Lower lobe of right lung (tissue), 2 donors: ENCODE data around the gene ZCCHC2. TPM values are rescaled to one million over a fixed set of nuclear protein-coding genes. Genes with fewer than 3 reads are reported as not detected.
A peak's percentile ranks its signal among the peaks of the same experiment; 100 is the strongest.

Source experiments
- ATAC-seq, 2 donors: fragments of 200-7000 bp; cut with Tn5 transposase; one replicate each; pipeline ENCODE4 v1.9.1; 2020 to 2022; ENCODE audit warnings: mild to moderate bottlenecking in 2 of 2, moderate library complexity in 2 of 2
- DNase-seq: peaks from one replicate; pipeline ENCODE4 v3.0.0-alpha.2; 2020
- H3K27ac ChIP-seq: fragments of 200-600 bp; one replicate; pipeline ENCODE4 v1.8.0; 2022
- H3K27me3 ChIP-seq: fragments of 200-600 bp; one replicate; pipeline ENCODE4 v1.8.0; 2022; ENCODE audit warnings: low read depth
- H3K36me3 ChIP-seq: fragments of 200-600 bp; one replicate; pipeline ENCODE4 v1.8.0; 2022; ENCODE audit warnings: mild to moderate bottlenecking
- H3K4me1 ChIP-seq: fragments of 200-600 bp; one replicate; pipeline ENCODE4 v1.8.0; 2022
- H3K4me3 ChIP-seq: fragments of 200-600 bp; one replicate; pipeline ENCODE4 v1.8.0; 2022; ENCODE audit warnings: mild to moderate bottlenecking
- H3K9me3 ChIP-seq: fragments of 200-600 bp; one replicate; pipeline ENCODE4 v1.8.0; 2022
- CTCF ChIP-seq: fragments of 200-600 bp; IDR thresholded peaks from one replicate; pipeline ENCODE4 v1.8.0; 2022; ENCODE audit warnings: antibody characterized with exemption, mild to moderate bottlenecking
- intact Hi-C: fragments of 100-400 bp; cut with DNase I; formaldehyde crosslinking; loops from one replicate; pipeline ENCODE4 v1.11.0; 2022
- total RNA-seq: library from RNA; stranded (reverse); fragmentation: NEBNext Ultra II Directional; extraction: Animal tissue kit (Norgen Biotek cat#: 25700); gene quantifications from one replicate; pipeline ENCODE4 v1.2.1, GENCODE V29; 2021
- donor health status: DM: no; HTN: yes; CAD: no; lungs with severe emphysema.

Gene ZCCHC2
- total RNA-seq, 1 donor from 2014 or later: 51.9 TPM

DNA sequence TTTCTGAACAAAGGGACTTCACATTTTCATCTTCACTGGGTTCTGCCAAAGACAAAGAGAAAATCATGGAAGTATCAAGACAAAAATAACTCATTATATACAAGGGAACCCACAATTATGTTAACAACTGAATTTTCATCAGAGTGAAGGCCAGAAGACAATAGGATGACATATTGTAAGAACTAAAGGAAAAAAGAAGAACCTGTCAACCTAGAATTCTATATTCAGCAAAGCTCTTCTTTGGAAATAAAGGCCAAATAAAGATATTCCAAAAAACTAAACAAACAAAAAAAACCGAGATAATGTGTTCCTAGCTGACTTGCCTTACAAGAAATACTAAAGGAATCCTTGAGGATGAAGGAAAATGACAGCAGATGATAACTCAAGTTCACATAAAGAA is 10.3 kb upstream of the ZCCHC2 start:
- Histone ChIP-seq H3K9me3 (peaks cover 35% of the 10 kb centered on the region), H3K4me3 (no peak overlapping the region), H3K36me3 (no peaks in the 10 kb centered on the region), H3K4me1 (no peaks in the 10 kb centered on the region), H3K27me3 (no peaks in the 10 kb centered on the region), H3K27ac (no peak overlapping the region)
- ATAC-seq (no peak), DNase-seq (no peak)
- no peak for TF ChIP-seq CTCF
- intact Hi-C loops: no loop called here

- Histone ChIP-seq H3K36me3 (no peaks in the 10 kb centered on the region), H3K4me1 (no peaks in the 10 kb centered on the region), H3K27ac (no peak overlapping the region), H3K9me3 (peaks cover 35% of the 10 kb centered on the region), H3K27me3 (no peaks in the 10 kb centered on the region), H3K4me3 (no peak overlapping the region)
- no peak for TF ChIP-seq CTCF
- ATAC-seq: no peak
- no peak for DNase-seq
- intact Hi-C loops: no loop called here
Measured at GRCh38 chr18:62512996-62513395, 9.8 kb upstream of the ZCCHC2 start.

GRCh38 chr18:62514570-62514969 is 8.3 kb upstream of the ZCCHC2 start:
- ATAC-seq (no peak), DNase-seq (no peak)
- Histone ChIP-seq H3K27me3 (no peaks in the 10 kb centered on the region), H3K36me3 (no peaks in the 10 kb centered on the region), H3K27ac (no peak overlapping the region), H3K4me1 (no peaks in the 10 kb centered on the region), H3K9me3 (peaks cover 35% of the 10 kb centered on the region), H3K4me3 (no peak overlapping the region)
- intact Hi-C loops: no loop called here
- no peak for TF ChIP-seq CTCF

- Histone ChIP-seq H3K9me3 (peaks cover 35% of the 10 kb centered on the region), H3K4me1 (peaks cover 8% of the 10 kb centered on the region), H3K4me3 (no peak overlapping the region), H3K36me3 (no peaks in the 10 kb centered on the region), H3K27me3 (no peaks in the 10 kb centered on the region), H3K27ac (no peak overlapping the region)
- ATAC-seq (peak in 1 of 2 donors; percentile 48), DNase-seq (no peak)
- TF ChIP-seq CTCF: no peak
- intact Hi-C loops: no loop called here
Measured at GRCh38 chr18:62516242-62516641, 6.6 kb upstream of the ZCCHC2 start.

- peaks cover 13% of the 10 kb centered on the region for H3K9me3 ChIP-seq
- no peak overlapping the region for H3K4me3 ChIP-seq
- H3K36me3 ChIP-seq: no peaks in the 10 kb centered on the region
- H3K4me1 ChIP-seq: peaks cover 15% of the 10 kb centered on the region
- no peaks in the 10 kb centered on the region for H3K27me3 ChIP-seq
- H3K27ac ChIP-seq: no peak overlapping the region
- intact Hi-C loops: no loop called here
- ATAC-seq (no peak), DNase-seq (no peak)
- no peak for TF ChIP-seq CTCF
Measured at GRCh38 chr18:62518460-62519375, 4.1 kb upstream of the ZCCHC2 start.
